Sigmoid colon (tissue), 3 donors: ENCODE results near the gene SMIM44.

Source experiments
- CTCF ChIP-seq, 4 experiments: fragments of 450-650 bp in 3 of 4; fragments of 200-600 bp in 1 of 4; IDR thresholded peaks; one replicate each; pipeline ENCODE4 v1.5.1; 2016 to 2019; ENCODE audit warnings: antibody characterized with exemption in 4 of 4, mild to moderate bottlenecking in 3 of 4, moderate library complexity in 2 of 4
- POLR2A ChIP-seq, 2 donors: fragments of 450-650 bp; IDR thresholded peaks; one replicate each; pipeline ENCODE4 v1.6.1; 2016; ENCODE audit warnings: antibody characterized with exemption in 2 of 2, mild to moderate bottlenecking in 2 of 2, moderate library complexity in 2 of 2

- TF ChIP-seq CTCF (IDR thresholded peaks at IDR 0.05) (no peak), POLR2A (IDR thresholded peaks at IDR 0.05) (no peak)
Observed at GRCh38 chr19:3468211-3468610, 15.0 kb downstream of the SMIM44 start.
